Stimulated activated naive B cell treated with anti-CD40 and anti-IgM and Interleukin-4, amounts not matched to agents 10 μg/mL and 1 μg/mL and 100 μg/mL, for 72 hours (primary cell): ENCODE results near the gene SENP1.
"Not testable (repeated sequence)": the region's sequence is repeated elsewhere in the genome, so short reads cannot be mapped to it uniquely, and the experiment has no call there.

Experiments
- ATAC-seq, 2 donors: fragments of 150-1000 bp; cut with Tn5 transposase; replicated peaks; 2 replicates each; pipeline ENCODE4 v1.10.0; 2021; ENCODE audit warnings: moderate library complexity in 1 of 2
- DNase-seq: peaks from one replicate; pipeline ENCODE4 v3.0.0; 2021
- H3K27ac Mint-ChIP-seq: one replicate; pipeline ENCODE4 v1.8.0; 2022; ENCODE audit warnings: mild to moderate bottlenecking, mixed read lengths
- H3K27me3 Mint-ChIP-seq, 2 donors: one replicate each; pipeline ENCODE4 v1.8.0; 2022; ENCODE audit warnings: mixed read lengths in 2 of 2
- H3K36me3 Mint-ChIP-seq, 2 donors: one replicate each; pipeline ENCODE4 v1.8.0; 2022; ENCODE audit warnings: mixed read lengths in 2 of 2, mild to moderate bottlenecking in 1 of 2
- H3K4me1 Mint-ChIP-seq, 2 donors: one replicate each; pipeline ENCODE4 v1.8.0; 2022; ENCODE audit warnings: mixed read lengths in 2 of 2, mild to moderate bottlenecking in 1 of 2
- H3K4me3 Mint-ChIP-seq, 2 donors: one replicate each; pipeline ENCODE4 v1.8.0; 2022; ENCODE audit warnings: mild to moderate bottlenecking in 2 of 2, mixed read lengths in 2 of 2, moderate library complexity in 1 of 2
- H3K9me3 Mint-ChIP-seq, 2 donors: one replicate each; pipeline ENCODE4 v1.8.0; 2022; ENCODE audit warnings: mixed read lengths in 2 of 2, mild to moderate bottlenecking in 1 of 2

The SENP1 gene

GRCh38 chr12:48122065-48122834 lies 16.4 kb upstream of the SENP1 start:
- Mint-ChIP-seq H3K27me3 (no peaks in the 10 kb centered on the region), H3K4me1 (peaks cover 8 to 10% of the 10 kb centered on the region in 2 donors), H3K4me3 (no peak overlapping the region), H3K9me3 (no peaks in the 10 kb centered on the region), H3K27ac (no peak overlapping the region), H3K36me3 (peaks cover 23 to 34% of the 10 kb centered on the region in 2 donors)
- DNase-seq (no peak), ATAC-seq (no peak)

DNA sequence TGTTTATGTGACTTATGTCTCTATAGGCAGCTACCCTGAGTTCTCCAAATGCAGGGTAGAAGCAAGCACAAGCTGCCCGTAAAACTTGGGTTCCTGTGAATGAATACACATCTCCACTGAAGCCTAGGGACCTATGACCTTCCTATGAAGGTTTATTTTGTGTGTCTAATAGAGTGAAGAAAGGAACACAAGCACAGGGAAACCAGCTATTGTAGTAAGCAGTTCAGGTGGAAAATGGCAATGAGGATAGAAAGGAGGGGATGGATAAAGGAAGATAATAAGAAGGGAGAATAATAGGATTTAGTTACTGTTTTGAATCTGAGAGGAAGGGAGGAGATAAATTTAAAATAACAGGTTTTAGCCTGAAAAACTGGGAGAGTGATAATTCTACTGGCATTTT lies 15.6 kb upstream of the SENP1 start:
- peaks cover 20 to 28% of the 10 kb centered on the region in 2 donors for H3K36me3 Mint-ChIP-seq
- no peaks in the 10 kb centered on the region for H3K27me3 Mint-ChIP-seq
- no peaks in the 10 kb centered on the region for H3K9me3 Mint-ChIP-seq
- DNase-seq (no peak), ATAC-seq (no peak)
- H3K4me3 Mint-ChIP-seq = no peak overlapping the region
- no peak overlapping the region for H3K27ac Mint-ChIP-seq
- H3K4me1 Mint-ChIP-seq = peaks cover 8 to 10% of the 10 kb centered on the region in 2 donors

DNA sequence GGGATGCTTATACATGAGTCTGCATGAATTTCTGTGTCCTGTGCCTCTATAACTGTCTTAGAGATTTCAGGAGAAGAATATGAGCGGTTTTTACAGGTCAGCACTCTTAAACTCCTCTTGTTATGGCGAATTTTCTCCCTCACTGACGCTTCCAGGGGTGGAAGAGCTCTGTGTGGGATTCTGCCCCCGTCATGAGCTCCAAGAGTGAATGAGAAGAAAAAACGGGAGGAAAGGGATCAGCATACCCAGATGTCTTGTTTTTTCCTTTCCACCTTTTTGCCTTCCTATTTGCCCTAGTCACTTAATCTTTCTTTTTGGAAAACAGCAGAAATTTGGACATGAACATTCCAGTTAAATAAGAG lies 13.9 kb upstream of the SENP1 start:
- Mint-ChIP-seq H3K36me3 (peaks cover 13 to 21% of the 10 kb centered on the region in 2 donors), H3K4me1 (peaks cover 8 to 10% of the 10 kb centered on the region in 2 donors), H3K4me3 (peak overlapping the region; percentile 97 to 98), H3K9me3 (no peaks in the 10 kb centered on the region), H3K27ac (peak overlapping the region; percentile 68), H3K27me3 (no peaks in the 10 kb centered on the region)
- no peak for DNase-seq
- ATAC-seq = no peak

- H3K27me3 Mint-ChIP-seq = no peaks in the 10 kb centered on the region
- DNase-seq = peak; percentile 60
- H3K4me1 Mint-ChIP-seq = peaks cover 8 to 10% of the 10 kb centered on the region in 2 donors
- peaks cover 10 to 23% of the 10 kb centered on the region in 2 donors for H3K36me3 Mint-ChIP-seq
- H3K9me3 Mint-ChIP-seq = no peaks in the 10 kb centered on the region
- ATAC-seq = peak; percentile 99
- H3K4me3 Mint-ChIP-seq = peak within 1 kb of the TSS; percentile 97 to 98
- peak within 1 kb of the TSS; percentile 95 for H3K27ac Mint-ChIP-seq
These were observed 13.4 kb upstream of the SENP1 start, which contains the start of gene PFKM for GRCh38 chr12:48119078-48119833. Gene PFKM, plus strand, starts transcription at chr12:48119364. Its CDS starts 3,411 bp downstream, at chr12:48122775.

DNA sequence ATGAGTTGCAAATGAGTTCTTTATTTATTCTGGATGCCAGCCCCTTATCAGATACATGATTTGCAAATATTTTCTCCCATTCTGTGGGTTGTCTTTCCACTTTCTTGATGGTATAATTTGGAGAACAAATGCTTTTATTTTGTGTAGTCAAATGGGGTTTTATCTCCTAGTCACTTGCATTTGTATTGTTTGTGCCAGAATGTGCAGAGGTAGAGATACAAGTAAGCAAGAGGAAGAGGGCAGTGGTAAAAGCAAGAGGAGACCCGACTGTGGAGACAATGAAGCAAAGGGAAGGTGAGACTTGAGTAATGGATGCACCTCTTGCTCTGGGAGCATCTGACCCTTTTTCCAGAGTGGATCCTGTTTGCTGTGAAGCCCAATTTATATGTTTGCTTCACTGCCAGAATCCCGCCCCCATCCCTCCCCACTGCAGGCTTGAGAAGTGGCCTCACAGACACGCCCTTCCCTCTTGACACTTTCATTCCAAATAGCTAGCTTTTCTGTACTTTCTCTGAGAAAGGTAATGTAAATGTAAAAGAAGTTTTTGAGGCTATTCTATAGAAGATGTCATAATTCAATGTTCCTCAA lies 12.5 kb upstream of the SENP1 start:
- Mint-ChIP-seq H3K4me1 (peaks cover 8 to 10% of the 10 kb centered on the region in 2 donors), H3K9me3 (no peaks in the 10 kb centered on the region), H3K27ac (no peak overlapping the region), H3K36me3 (peaks cover 7 to 24% of the 10 kb centered on the region in 2 donors), H3K27me3 (no peaks in the 10 kb centered on the region), H3K4me3 (peak overlapping the region; percentile 97 to 98)
- DNase-seq (no peak), ATAC-seq (no peak)

GRCh38 chr12:48115957-48116356 lies 10.1 kb upstream of the SENP1 start:
- peaks cover 0 to 14% of the 10 kb centered on the region in 2 donors for H3K36me3 Mint-ChIP-seq
- H3K27ac Mint-ChIP-seq = no peak overlapping the region
- no peaks in the 10 kb centered on the region for H3K27me3 Mint-ChIP-seq
- no peak for DNase-seq
- peaks cover 6 to 8% of the 10 kb centered on the region in 2 donors for H3K4me1 Mint-ChIP-seq
- ATAC-seq = no peak
- H3K9me3 Mint-ChIP-seq = no peaks in the 10 kb centered on the region
- H3K4me3 Mint-ChIP-seq = no peak overlapping the region

DNA sequence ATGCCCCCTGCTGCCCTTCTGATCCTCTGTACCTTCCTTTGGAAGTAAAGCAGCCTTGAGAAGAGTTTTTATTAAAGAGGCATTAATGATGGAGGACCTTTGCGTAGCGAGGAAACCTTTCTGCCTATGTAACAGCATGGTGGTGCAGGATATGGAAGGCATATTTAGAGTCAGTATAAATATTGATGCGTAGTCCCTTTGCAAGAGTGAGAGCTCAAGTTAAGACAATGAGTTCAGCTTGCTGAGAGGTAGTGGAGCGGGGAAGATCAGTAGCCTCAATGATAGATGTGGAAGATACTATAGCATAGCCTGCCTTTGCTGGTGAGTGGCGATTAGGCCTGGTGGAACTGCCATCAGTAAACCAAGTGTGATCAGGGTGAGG lies 5.4 kb upstream of the SENP1 start:
- not testable (repeated sequence) for H3K27me3 Mint-ChIP-seq, DNase-seq, H3K4me3 Mint-ChIP-seq, ATAC-seq, H3K9me3 Mint-ChIP-seq, H3K27ac Mint-ChIP-seq
- H3K4me1 Mint-ChIP-seq = peaks cover 17 to 23% of the 10 kb centered on the region in 2 donors
- H3K36me3 Mint-ChIP-seq = peaks cover 0 to 16% of the 10 kb centered on the region in 2 donors

DNA sequence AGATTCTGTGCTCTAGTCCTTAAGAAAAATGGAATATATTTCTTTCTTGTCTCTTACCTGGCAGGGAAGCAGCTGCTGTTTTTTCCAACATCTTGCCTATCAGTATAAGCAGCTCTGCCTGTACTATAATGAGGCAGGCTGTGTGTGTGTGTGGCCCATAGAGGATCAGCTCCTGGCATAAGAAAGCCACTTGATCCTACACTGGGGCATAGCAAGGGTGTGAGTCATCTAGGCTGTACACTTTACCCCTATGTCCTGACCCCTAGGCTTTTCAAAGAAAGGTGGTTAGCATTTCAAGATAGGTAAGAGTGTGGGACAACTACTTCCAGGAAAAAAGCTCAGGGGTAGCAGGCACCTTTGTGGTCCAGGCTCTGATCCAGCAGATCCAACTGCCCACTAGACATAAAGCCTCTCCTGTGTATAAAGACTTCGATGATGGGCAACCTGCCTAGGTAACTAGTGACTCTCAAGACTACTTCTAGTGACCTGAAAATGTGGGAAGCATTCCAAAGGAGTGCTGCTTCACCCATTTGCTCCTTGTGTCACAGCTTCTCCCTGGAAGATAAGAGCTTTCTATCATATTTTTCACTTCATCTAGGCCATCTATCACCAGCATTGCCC lies 4.9 kb upstream of the SENP1 start:
- no peak overlapping the region for H3K27ac Mint-ChIP-seq
- DNase-seq (no peak), ATAC-seq (no peak)
- H3K36me3 Mint-ChIP-seq = peaks cover 0 to 16% of the 10 kb centered on the region in 2 donors
- no peak overlapping the region for H3K4me3 Mint-ChIP-seq
- no peaks in the 10 kb centered on the region for H3K9me3 Mint-ChIP-seq
- H3K27me3 Mint-ChIP-seq = no peaks in the 10 kb centered on the region
- peaks cover 18 to 26% of the 10 kb centered on the region in 2 donors for H3K4me1 Mint-ChIP-seq

DNA sequence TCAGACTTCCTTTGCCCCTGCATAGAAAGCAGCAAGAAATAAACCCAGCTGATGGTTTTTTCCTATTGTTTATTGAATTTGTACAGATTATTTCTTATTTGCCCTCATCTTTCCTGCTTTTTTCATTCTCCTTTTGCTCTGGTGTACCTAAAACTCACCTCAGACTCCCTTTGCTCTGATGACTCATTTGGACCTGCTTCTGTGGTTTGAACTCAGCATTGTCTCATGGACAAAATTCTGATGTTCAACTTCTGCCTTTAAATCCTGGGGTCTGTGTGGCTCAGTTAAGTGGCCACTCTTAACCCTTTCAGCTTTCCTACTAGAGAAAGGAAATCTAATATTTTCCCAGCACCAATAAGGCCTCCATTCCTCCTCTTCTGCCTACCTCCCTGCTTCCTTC lies 3.5 kb upstream of the SENP1 start:
- Mint-ChIP-seq H3K9me3 (no peaks in the 10 kb centered on the region), H3K4me1 (peaks cover 19 to 29% of the 10 kb centered on the region in 2 donors), H3K27ac (no peak overlapping the region), H3K4me3 (no peak overlapping the region), H3K27me3 (no peaks in the 10 kb centered on the region), H3K36me3 (peaks cover 0 to 11% of the 10 kb centered on the region in 2 donors)
- ATAC-seq (no peak), DNase-seq (no peak)

DNA sequence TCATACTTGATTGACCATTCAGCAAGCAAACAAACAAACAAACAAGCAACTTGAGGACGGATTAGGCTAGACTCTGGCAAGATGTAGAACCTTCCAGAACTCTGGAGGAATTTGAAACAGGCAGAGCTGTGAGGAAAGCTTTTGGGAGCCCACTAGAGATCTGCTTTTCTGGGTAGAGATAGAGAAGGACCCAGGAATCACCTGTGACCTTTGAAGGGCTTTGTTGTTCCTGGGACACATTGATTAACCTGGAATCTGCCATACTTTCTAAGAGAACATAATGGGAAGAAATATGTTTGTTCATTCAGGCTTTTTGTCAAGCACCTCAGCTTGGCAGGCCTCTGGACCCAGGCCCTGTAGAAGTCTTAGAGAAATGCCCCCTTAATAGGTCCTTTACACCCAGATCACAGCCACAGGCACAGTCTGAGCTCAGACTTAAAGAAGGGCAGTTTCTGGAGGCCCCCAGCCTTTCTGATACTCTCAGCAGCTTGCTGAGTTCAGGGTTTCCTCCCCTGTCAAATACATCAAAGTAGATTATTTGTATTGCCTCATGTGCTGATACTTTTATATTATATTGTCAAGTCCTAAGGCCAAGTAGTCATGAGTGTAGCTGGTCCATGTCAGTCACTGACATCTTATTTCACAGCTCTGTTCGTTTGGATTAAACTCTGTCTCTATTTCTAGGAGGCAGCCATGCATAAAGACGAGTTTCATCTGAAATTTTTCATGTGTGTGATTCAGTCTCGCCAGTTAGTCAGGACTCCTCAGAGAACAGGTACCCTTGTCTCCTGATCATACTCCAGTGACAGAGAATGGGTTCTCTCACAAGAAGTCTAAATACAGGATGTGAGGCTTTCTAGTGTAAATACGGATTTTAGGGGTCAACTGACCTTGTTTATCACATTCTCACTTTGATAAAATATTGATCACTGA lies 1.1 kb upstream of the SENP1 start:
- Mint-ChIP-seq H3K9me3 (no peaks in the 10 kb centered on the region), H3K4me3 (peak overlapping the region; percentile 87 to 94), H3K36me3 (peaks cover 0 to 8% of the 10 kb centered on the region in 2 donors), H3K4me1 (peaks cover 25 to 48% of the 10 kb centered on the region in 2 donors), H3K27me3 (no peaks in the 10 kb centered on the region), H3K27ac (peak overlapping the region; percentile 99)
- no peak for DNase-seq
- no peak for ATAC-seq

DNA sequence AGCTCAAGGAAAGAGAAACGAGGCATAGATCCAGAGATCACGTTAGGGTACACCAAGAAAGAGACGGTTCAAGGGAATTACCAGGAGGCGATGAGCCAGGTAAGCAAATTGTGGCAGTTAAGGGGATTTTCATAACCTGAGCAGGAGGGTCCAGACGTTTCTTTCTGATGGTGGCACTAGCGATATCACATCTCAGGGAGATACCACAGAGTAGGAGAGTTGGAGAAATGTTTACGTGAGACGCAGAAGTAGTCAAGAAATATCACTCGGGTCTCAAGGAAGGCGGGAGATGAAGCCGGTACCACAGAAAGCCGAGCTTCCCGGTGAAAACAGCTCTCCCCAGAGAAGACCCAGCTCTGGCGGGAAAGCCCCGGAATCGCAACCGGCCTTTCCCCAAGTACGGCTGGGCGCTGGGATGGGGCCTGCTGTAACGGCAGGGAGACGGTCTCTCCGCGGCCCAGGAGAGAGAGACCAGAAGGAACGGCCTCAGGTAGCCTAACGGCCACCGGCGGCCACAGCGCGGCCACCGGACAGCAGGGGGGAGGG lies 485 bp downstream of the SENP1 start:
- Mint-ChIP-seq H3K27ac (peak overlapping the region; percentile 99), H3K36me3 (peaks cover 0 to 8% of the 10 kb centered on the region in 2 donors), H3K4me3 (peak overlapping the region; percentile 87 to 94), H3K9me3 (no peaks in the 10 kb centered on the region), H3K27me3 (no peaks in the 10 kb centered on the region), H3K4me1 (peaks cover 25 to 53% of the 10 kb centered on the region in 2 donors)
- ATAC-seq = peak; percentile 52 to 58
- peak; percentile 52 for DNase-seq

- Mint-ChIP-seq H3K4me1 (peaks cover 23 to 55% of the 10 kb centered on the region in 2 donors), H3K9me3 (no peaks in the 10 kb centered on the region), H3K4me3 (peak overlapping the region; percentile 87 to 94), H3K27me3 (no peaks in the 10 kb centered on the region), H3K27ac (peak overlapping the region; percentile 99), H3K36me3 (peaks cover 2 to 5% of the 10 kb centered on the region in 2 donors)
- no peak for DNase-seq
- no peak for ATAC-seq
These were observed 1.3 kb downstream of the SENP1 start for GRCh38 chr12:48104531-48104930.

DNA sequence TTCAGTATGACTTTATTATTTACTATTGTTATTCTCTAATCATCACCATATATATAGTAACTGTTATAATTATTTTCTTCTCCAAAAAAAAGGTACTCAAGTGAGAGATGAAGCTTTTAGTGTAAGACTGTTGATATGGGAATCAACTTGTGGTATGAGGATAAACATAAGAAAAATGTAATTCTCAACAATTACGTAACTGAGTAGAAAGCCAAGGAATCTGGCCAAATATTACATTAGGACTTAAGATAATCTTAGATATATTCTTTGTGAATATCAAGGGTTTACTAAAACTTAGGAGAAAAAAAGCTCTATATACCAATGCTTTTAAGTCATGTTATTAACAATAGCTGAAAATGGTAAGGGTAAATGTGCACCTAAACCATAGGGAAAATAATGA lies 13.3 kb downstream of the SENP1 start:
- Mint-ChIP-seq H3K36me3 (peaks cover 19 to 27% of the 10 kb centered on the region in 2 donors), H3K4me3 (no peak overlapping the region), H3K9me3 (no peaks in the 10 kb centered on the region), H3K4me1 (peaks cover 0 to 3% of the 10 kb centered on the region in 2 donors), H3K27me3 (no peaks in the 10 kb centered on the region), H3K27ac (no peak overlapping the region)
- no peak for DNase-seq
- ATAC-seq = no peak
